GM19395 (cell line): ENCODE results near the gene TLE2.
A peak's percentile ranks its signal among the peaks of the same experiment; 100 is the strongest.
"Not testable (repeated sequence)": the region's sequence is repeated elsewhere in the genome, so short reads cannot be mapped to it uniquely, and the experiment has no call there.

Source experiments
- ATAC-seq: cut with Tn5 transposase; IDR thresholded peaks from one replicate; pipeline ENCODE4 v1.9.1; 2021; ENCODE audit warnings: mild to moderate bottlenecking, moderate library complexity; ENCODE audit not compliant: unreplicated experiment

The TLE2 gene

DNA sequence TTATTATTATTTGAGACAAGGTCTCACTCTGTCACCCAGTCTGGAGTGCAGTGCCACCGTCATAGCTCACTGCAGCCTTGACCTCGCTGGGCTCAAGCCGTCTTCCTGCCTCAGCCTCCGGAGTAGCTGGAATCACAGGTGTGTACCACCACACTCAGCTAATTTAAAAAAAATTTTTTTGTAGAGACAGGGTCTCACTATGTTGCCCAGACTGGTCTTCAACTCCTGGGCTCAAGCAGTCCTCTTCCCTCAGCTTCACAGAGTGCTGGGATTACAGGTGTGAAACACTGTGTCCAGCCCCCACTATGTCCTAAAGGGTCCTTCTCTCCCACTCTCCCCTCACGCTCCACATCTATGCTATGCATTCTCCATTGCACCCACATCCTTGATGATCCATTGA, 9.1 kb upstream of the TLE2 start:
- no peak for ATAC-seq

DNA sequence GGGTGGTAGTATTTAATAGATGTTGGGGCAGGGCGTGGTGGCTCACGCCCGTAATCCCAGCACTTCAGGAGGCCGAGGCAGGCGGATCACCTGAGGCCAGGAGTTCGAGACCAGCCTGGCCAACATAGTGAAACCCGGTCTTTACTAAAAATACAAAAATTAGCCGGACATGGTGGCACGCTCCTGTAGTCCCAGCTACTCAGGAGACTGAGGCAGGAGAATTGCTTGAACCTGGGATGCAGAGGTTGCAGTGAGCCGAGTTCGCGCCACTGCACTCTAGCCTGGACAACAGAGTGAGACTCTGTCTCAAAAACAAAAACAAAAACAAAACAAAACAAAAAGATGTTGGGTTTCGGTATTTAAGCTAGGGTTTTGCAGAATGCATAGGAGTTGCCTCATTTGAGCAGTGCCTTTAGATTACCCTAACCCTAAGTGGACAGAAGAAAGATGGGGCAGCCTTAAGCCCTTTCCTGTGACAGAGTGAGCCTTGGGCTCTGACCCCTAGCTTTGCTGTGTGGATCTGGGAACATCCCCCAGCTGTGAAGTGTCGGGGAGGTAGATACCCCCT, 8.0 kb upstream of the TLE2 start:
- not testable (repeated sequence) for ATAC-seq

DNA sequence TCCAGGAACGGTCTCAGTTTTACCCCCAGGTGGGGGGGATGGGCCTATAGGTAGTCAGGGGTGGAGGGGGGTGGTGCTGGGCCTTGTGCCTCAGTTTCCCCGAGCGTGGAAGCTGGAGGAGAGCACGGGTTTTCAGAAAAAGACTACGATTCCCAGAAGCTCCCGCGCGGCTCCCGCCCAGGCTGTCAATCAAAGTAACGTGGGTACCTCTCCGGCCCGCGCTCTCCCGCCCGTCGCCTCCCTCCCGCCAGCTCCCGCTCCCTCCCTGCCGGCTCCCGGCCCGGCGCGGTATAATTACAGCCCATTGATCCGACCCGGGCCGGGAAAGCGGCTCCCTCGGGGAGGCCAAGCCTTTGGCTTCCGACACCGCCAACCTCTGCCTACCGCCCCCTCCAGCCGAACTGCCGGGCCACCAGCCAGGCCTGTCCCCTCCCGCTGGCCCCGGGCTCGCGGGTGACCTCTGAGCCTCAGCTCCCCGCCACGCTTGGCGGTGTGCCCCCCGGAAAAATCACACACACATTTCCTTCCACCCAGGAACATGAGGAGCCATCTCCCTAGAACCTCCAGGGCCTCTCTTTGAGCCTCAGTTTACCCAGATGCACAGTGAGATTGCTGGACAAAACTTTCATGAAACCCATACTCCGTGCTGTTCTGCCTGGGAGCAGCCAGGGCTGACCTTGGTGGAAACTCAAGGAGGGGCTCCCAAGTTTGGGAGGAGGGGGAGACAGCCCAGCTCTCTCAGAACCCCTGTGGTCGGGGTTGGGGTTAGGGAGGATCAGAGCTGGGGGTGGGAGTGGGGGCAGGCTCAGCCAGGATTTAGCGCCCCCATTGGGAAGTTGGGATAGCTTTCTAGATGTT, 7.3 kb upstream of the TLE2 start:
- ATAC-seq, result peak; percentile 52

DNA sequence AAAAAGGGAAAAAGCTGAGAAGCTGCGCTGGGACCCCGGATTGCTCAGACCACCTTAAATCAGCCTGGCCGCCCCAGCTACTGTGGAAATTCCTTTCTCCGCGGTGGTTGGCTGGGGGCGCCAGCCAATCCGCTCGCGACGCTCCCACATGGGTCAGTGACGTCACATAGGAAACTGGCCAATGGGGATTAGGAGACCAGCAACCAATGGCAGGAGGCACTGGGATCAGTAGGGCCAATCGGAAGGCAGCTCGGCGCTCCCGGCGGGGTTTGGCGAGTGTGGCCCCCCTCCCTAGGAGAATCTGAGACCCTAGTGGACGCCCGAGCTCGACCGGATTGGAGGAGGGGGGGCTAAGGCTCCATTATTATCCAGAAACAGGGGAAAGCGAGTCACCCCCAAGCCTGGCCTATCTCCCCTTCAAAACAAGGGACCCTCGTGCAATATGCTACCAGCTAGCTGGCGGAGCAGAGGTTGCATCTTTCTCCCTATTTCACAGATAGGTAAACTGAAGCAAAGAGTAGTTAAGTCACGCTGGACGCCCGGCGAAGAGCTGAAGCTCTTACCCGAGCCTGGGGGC, 6.5 kb upstream of the TLE2 start:
- peak; percentile 65 for ATAC-seq

DNA sequence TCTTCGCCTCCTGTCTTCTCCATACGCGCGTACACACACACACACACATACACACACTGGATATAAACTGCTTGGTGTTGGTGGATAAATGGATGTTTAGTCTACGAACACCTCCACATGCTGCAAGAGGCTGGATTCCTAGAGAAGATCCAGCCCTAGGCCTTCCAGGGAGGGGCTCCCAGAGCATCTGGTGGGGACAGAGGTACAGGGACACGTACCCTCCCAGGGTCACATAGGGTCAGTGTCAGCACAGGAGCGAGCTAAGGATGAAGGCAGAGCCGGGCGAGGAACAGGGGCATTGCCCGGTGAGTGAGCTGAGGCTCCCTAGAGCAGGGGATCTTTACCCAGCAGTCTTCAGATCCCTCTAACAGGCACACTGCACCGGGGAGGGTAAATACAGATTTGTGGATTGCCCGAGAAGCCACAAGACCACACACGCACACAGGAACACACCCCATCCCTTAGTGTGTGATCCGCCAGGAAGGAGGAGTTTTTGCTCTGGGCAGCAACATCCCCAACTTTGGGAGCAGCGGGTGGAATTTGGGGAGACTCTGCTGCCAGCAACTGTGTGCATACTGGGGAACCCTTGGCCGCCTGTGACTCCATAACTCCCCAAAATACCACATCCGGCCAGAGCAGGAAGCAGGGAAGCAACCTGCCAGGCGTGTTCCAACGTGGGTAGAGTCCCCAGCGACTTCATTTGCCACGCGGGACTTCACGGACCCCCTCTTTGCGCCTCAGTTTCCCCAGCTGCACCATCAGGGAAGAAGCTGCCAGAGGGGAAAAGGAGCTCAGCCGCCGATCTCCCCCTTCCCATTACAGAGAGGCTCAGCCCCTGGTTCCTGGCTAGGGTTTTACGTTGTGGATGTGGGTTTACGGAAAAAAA, 5.8 kb upstream of the TLE2 start:
- ATAC-seq, result no peak

DNA sequence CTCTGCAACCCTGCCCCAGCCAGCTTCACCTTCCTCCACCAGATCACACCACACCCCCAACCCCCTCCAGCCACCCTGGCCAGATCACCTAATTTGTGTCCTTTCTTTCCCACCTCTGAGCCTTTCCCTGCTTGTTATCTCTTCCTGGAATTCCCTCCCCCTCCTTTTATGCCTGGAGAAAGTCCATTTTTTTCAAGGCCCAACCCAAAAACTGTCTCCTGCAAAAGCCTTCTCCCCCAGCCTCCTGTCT, 5.3 kb upstream of the TLE2 start:
- no peak for ATAC-seq

DNA sequence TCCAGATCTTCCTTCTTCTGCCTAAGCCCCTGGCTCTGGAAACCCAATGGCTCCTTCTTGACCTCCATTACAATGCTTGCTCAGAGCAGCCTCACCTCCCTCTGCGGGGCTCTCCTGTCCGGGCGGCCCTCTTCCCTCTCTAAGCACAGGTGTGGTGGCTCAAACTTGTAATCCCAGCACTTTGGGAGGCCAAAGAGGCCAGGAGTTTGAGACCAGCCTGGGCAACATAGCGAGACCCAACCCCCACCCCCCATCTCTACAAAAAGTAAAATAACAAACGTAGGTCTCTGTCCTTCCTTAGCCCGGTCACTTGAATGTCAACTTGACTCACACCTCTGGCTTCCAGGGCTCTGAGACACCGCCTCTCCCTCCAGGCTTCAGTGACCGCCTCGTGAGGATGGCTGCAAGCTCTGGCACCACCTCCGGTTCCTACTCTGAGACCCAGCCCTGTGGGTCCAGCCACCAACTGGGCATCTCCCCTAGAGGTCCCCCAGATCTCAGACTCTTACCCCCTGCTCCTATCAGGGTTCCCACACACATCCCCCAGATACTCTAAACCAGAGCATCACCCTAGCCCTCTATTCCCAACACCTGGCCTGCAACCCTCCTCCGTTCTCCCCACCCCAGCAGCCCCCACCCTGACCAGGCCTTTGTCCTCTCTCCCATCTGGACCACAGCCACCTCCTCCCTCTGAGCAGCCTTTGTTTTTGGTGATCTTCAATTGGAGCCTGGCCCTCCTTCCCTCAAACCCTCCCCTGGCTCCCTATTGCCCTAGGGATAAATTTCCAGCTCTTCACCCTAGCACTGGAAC, 4.7 kb upstream of the TLE2 start:
- no peak for ATAC-seq

DNA sequence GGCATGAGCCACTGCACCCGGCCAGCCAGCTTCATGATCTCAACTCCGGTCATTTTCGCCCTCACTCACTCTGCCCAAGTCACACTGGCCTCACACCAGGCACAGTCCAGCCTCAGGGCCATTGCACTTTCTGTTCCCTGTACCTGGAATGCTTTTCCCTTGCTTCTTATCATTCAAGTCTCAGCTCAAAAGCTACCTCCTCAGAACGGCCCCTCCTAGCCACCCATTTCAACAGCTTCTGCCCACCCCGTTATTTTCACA, 2.5 kb upstream of the TLE2 start:
- no peak for ATAC-seq

DNA sequence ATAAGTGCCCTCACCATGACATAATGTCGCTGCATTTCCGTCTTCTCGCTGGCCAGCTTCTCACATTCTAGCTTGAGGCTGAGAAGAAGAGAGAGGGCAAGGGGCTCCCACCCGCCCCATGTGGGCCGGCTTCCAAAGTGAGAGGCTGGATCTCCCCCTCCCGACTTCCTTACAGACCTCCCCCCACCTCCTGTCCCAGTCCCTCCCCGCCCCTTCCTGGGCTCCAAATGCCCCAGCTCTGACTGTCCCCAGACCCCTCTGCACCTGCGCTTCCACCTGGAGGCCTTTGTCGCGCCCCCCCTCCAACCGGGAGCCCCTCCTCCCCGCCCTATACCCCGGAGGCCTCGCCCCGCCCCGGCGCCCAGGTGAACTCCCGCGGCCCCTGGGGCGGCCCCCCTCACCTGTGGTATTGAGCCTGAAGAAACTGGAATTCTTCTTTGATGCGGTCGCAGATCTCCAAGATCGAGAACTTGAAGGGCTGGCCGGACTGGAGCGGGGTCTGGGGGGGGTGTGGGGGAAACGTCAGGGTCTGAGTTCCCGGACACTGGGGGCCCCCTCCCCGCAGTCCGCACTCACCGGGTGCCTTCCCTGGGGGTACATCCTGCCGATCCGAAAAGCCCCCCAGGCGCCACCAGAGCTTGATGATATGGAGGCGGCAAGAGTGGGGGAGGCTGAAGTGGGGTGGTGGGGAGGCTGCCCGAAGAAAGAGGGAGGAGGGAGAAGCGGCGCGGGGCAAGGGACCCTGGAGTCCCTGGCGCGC, 595 bp downstream of the TLE2 start:
- ATAC-seq, result no peak

DNA sequence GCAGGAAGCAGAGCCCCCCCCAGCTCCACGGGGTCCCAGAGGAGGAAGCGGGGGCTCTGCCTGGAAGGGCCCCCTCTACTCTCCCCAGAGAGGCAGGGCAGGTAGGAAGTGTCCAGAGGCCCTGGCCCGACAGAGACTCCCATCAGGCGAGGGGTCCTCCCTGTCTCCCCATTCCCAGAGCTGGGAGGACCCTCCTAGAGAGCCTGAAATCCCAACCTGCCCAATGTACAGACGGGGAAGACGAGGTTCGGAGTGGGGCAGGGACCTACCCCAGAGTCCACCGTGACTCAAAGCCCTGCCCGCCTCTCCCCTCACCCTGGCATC, 1.1 kb downstream of the TLE2 start:
- no peak for ATAC-seq

DNA sequence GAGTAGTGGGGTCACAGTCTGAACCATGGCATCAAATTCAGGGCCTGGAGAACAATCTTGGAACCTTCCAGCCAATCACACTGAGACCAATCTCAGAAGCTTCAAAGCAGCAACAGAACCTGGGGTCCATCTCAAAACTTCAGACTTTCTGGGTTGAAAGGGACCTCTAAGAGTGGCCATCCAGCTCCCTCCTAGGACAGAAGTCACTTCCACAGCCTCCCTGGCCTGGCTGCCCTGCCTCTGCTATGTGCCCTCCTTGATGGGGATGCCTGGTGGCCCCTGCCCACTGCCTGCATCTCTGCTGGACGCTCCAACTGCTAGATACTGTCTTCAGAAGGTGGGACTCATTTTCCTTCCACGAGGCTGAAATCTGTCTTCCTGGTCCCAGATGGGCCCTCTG, 1.8 kb downstream of the TLE2 start:
- no peak for ATAC-seq

DNA sequence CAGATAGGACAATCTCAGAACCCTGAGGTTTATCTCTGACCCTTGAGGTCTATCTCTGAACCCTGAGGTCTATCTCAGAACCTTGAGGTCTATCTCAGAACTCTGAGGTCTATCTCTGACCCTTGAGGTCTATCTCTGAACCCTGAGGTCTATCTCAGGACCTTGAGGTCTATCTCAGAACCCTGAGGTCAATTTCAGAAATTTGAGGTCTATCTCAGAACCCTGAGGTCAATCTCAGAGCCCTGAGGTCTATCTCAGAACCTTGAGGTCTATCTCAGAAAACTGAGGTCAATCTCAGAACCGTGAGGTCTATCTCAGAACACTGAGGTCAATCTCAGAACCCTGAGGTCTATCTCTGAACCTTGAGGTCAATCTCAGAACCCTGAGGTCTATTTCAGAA, 2.3 kb downstream of the TLE2 start:
- ATAC-seq, result no peak

DNA sequence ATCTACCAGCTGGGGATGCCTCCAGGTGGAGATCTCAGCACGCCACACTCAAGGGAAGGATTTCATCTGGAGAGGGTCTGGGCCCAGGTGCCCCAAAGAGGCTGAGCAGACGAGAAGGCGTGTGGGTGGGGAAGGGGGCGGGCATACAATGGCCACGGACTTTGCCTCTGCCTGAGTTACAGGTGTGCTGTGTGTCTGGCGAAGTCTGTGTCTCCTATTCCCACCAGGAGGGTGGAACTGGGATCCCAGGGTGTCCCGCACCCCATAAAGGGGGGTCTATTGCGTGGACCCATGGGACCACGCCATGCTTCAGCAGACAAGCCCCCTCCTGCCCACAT, 3.6 kb downstream of the TLE2 start:
- no peak for ATAC-seq

DNA sequence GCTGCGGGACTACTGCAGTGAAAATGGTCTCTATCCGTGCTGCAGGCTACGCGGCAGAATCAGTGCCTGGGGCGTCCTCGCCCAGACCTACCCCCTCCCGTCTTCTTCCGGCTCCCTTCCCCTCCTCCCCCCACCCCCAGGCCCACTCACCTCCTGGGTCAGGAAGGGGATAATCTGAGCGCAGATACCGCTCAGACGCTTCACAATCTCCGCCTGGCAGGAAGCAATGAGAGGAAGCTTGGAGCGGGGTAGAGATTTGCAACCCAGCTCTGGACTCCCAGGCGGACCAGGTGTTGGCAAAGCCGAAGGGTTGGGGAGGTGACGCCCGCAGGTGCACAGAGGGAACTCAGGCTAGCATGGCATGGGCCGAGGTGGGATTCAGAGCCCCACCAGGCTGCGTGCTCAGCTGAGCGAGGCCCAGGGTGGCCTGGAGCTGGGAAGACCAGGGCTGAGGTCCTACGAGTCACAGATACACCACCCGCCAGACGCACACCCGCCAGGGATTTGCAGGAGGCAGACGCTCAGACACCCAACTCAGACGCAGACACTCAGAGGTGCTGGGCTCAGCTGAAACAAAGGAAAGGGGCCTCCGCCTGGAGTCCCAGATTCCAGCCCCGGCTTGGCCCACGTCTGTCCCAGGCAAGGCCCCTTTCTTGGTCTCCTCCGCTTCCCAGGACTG, 4.1 kb downstream of the TLE2 start:
- no peak for ATAC-seq

DNA sequence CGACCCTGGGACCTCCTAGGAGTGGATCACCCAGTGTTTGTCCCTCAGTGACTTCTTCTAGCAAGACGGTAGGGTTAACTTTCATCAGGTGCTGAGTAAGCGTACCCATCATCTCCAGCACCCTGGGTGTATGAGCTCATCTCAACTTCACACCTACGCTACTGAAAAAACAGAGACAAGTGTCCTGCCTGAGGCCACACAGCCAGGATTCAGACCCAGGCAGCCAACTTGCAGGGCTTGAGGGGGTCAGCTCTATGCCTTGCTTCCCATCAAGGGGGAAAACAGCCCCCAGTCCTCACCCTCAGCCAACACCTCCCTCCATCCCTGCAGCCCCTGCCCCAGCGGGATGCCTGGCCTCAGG, 4.6 kb downstream of the TLE2 start:
- ATAC-seq, result no peak

DNA sequence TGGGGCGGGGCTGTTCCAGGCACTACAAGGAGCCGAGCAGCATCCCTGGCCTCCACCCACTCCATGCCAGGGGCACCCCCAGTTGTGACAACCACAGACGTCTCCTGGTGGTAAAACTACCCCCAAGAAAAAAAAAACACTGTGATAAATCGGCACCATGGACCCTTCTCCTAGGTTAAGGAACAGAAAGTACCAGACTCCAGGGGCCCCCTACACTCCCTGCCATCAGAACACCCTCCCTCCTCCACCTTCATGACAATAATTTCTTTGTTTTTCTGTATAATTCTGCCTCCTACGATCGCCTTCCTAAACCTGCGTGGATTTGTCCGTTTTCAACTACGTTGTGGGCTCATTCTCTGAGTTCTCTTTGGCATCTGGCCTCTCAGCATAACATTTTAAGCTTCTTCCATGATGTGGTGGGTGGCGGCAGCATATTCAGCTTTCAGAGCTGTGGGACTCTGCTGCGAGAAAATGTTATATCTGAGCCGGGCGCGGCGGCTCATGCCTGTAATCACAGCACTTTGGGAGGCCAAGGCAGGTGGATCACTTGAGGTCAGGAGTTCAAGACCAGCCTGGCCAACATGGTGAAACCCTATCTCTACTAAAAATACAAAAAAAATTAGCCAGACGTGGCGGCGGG, 8.6 kb downstream of the TLE2 start:
- no peak for ATAC-seq

DNA sequence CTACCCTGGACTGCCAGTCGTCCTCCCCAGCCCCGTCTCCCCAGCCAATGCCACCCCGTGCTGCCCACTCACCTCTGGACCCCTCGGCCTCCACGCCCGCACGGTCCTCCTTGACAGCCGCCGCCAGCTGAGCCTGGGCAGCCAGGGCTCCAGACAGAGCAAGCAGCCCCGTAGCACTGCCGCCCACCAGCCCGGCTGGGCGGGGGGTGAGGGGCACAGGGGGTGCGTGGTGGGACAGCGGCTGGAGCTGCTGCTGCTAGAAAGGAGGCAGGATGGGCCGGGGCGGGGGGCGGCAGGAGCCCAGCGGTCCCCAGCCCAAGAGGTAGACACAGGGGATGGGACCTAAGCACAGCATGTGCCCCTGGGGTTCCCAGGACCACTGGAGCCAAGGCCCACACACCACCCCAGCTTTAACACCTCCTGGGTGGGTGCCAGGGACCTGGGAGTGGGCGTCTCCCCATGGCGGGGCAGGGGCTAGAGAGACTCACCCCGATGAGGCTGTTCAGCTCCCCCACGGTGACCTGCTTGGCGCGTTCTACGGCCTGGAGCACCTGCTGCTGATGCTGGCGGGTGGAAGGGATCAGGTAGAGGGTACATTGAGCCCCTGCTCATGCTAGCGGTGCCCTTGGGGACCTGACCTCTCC, 9.7 kb downstream of the TLE2 start:
- ATAC-seq, result no peak

DNA sequence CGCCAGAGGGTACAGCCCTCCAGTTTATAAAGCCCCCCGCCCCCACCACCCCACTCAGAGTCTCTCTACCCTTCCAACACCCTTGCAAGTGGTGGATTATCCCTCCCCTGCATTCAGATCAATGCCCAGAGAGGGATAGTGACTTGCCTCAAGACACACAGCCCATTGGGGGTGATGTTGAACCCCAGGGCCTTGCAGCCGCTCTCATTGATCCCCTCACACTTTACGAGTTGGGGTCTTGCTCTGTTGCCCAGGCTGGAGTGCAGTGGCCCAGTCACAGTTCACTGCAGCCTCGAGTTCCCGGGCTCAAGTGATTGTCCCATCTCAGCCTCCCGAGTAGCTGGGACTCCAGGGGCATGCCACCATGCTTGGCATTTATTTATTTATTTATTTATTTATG, 11.2 kb downstream of the TLE2 start:
- no peak for ATAC-seq
